ENCODE data around the gene MST1.

Gene MST1

DNA sequence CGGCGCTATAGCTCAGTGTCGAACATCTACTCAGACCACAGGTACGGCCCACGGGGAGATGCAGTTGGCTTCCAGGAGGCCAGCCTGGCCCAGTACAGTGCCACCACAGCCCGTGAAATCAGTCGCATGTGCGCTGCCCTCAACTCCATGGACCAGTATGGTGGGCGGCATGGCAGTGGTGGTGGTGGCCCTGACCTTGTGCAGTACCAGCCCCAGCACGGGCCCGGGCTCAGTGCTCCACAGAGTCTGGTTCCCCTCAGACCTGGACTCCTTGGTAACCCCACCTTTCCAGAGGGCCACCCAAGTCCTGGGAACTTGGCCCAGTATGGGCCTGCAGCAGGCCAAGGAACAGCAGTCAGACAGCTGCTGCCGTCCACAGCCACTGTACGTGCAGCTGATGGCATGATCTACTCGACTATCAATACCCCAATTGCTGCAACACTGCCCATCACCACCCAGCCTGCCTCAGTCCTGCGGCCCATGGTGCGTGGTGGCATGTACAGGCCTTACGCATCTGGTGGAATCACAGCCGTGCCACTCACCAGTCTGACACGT is 33.5 kb downstream of the MST1 start:
- DNase-seq (ENCODE audit: low read depth), result no peak

DNA sequence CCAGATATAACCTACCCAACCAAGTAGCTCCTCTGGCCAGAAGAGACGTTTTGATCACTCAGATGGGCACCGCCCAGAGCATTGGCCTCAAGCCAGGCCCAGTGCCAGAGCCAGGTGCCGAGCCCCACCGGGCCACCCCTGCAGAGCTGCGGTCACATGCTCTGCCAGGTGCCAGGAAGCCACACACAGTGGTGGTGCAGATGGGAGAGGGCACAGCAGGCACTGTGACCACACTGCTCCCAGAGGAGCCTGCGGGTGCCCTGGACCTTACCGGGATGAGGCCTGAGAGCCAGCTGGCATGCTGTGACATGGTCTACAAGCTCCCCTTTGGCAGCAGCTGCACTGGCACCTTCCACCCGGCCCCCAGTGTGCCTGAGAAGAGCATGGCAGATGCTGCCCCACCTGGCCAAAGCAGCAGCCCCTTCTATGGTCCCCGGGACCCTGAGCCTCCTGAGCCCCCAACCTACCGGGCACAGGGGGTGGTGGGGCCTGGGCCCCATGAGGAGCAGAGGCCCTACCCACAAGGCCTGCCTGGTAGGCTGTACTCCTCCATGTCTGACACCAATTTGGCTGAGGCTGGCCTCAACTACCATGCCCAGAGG is 34.2 kb downstream of the MST1 start:
- no peak for DNase-seq (ENCODE audit: low read depth)

DNA sequence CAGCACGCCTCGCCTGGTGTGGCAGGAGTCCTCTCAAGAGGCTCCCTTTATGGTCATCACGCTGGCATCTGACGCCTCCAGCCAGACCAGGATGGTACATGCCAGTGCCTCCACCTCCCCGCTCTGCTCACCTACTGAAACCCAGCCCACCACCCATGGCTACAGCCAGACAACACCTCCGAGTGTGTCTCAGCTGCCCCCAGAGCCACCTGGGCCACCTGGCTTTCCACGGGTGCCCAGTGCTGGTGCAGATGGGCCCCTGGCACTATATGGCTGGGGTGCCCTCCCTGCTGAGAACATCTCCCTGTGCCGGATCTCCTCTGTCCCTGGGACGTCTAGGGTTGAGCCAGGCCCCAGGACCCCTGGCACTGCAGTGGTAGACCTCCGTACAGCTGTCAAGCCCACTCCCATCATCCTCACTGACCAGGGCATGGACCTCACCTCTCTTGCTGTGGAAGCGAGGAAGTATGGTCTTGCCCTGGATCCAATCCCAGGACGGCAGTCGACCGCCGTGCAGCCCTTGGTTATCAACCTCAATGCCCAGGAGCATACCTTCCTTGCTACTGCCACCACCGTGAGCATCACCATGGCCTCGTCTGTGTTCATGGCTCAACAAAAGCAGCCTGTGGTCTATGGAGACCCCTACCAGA is 35.0 kb downstream of the MST1 start:
- no peak for DNase-seq (ENCODE audit: low read depth)

DNA sequence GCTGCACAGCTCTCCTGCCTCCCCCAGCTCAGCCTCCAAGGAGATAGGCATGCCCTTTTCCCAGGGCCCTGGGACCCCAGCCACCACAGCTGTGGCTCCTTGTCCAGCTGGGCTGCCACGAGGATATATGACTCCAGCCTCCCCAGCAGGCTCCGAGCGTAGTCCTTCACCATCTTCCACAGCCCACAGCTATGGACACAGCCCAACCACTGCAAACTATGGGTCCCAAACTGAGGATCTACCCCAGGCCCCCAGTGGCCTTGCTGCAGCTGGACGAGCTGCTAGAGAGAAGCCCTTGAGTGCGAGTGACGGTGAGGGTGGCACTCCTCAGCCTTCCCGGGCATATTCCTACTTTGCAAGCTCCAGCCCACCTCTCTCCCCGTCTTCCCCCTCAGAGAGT is 35.7 kb downstream of the MST1 start:
- DNase-seq (ENCODE audit: low read depth), result no peak

- no peak for DNase-seq (ENCODE audit: low read depth)
Observed at GRCh38 chr3:49652903-49653415, 36.3 kb downstream of the MST1 start.

- DNase-seq (ENCODE audit: low read depth), result no peak
Observed at GRCh38 chr3:49652218-49652902, 36.9 kb downstream of the MST1 start.

- no peak for DNase-seq (ENCODE audit: low read depth)
Observed at GRCh38 chr3:49650637-49651036, 38.6 kb downstream of the MST1 start.

DNA sequence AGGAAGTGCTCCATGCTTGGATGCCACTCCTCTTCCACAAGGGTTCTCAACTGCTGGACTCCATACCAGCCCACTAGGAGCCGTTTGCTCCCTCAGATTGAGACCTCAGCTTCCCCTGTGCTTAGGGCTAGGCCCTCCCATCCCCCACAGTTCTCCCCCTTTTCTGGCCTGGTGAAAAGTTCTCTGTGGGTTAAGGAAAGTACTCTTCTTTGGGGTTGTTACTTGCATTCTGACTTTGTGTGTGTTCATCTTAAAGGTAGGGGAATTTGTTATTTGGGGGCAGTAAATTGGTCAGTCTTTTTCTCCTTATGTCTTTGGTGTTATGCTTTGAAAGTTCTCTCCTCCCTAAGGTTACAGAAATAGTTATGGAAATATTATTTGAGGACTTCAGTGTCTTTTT is 39.1 kb downstream of the MST1 start:
- no peak for DNase-seq (ENCODE audit: low read depth)

DNA sequence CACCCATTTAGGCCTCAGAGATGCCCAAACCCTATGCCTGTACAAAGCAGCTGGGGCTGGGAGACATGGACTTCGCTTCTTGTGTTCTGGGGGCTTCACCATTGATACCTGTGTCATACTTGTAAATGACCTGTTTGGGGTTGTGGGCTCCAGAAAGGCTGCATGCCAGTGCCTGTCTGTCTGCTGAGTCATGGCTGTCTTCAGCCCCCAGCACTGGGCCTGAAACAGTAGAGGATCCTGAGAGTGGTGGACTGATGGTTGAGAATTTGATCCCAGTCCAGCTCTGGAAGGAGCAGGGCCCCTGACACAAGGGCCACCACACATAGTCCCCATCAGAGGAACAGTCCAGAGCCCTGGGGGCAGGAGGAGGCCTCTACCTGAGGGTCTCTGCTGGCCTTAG is 39.7 kb downstream of the MST1 start:
- DNase-seq (ENCODE audit: low read depth), result no peak

DNA sequence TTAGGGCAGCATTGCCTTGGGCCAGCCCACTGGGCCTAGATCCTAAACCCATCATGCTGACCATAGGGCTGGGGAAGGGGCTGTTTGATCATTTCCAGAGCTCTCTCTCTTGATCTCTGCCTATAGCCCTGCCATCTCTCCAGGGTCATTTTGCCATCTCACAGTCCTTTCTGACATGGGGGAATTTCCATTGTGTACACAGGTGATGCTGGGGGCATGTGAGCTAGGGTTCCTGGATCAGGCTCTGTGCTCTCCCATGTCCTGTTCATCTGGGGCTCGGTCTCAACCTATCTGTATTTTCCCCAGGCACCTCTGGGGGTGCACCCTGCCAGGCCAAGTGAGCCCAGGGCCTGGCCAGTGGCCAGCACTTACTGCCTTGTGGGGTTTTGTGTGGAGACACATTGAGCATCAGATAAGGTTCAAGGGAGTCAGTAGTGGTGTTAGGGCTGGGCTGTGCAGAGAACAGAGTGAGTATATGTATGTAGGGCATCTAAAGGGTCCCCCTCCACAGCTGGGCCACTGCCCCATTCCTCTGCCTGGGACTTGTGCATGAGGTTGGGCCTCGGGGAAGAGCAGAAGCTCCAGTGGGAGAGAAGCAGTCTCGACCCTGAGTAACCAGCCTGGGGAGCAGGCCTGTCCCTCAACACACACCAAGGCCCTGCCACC is 40.8 kb downstream of the MST1 start:
- no peak for DNase-seq (ENCODE audit: low read depth)

DNA sequence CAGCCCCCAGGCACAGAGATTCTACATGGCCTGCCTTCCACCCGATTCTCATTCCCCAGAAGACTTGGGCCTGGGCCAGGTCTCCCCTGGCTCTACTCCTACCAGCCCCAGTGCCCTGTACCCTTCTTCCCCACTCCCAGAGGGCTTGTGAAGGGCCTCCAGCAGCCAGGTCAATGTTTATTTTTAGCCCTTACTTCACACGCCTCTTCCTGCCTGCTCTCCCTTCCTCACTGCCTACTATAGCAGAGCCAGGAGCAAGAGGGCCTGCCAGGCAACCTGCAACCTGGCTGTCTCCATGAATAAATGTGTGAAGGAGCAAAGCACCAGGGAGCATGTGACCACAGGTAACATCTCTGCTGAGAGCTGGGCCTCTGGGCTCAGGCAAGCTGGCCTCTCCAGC is 41.5 kb downstream of the MST1 start:
- no peak for DNase-seq (ENCODE audit: low read depth)

GRCh38 chr3:49646236-49646635 is 43.0 kb downstream of the MST1 start:
- DNase-seq (ENCODE audit: low read depth), result no peak

- no peak for DNase-seq (ENCODE audit: low read depth)
Observed at GRCh38 chr3:49644684-49645083, 44.6 kb downstream of the MST1 start.

DNA sequence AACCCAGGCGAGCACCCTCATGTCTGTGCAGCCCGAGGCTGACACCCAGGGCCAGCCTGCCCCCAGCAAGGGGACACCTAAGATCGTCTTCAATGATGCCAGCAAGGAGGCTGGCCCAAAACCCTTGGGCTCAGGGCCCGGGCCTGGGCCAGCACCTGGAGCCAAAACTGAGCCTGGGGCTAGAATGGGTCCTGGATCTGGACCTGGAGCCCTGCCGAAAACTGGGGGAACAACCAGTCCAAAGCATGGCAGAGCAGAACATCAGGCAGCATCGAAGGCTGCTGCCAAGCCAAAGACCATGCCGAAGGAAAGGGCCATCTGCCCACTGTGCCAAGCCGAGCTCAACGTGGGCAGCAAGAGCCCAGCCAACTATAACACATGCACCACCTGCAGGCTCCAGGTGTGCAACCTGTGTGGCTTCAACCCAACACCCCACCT is 46.5 kb downstream of the MST1 start:
- no peak for DNase-seq (ENCODE audit: low read depth)

DNA sequence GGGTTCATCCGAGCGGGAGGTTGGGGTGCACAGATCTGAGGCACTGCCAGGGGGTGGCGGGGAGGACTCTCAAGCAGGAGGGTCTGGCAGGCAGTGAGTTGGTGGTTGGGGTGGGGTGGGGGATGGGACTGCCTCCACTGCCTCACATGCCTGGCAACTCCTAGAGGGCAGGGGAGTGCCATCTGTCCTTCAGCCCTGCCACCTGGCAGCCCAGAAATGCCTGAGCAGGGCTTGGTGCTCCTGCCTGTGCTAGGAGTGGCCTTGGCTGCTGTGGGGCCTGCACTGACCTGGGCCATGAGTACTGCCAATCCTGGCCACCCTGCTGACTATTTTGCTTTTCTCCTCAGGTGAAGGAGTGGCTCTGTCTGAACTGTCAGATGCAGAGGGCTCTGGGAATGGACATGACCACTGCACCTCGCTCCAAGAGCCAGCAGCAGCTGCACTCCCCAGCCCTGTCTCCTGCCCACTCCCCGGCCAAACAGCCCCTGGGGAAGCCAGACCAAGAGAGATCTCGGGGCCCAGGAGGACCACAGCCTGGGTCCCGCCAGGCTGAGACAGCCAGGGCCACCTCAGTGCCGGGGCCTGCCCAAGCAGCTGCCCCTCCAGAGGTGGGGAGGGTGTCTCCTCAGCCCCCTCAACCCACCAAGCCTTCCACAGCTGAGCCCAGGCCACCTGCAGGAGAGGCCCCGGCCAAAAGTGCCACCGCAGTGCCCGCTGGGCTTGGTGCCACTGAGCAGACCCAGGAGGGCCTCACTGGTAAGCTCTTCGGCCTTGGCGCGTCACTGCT is 47.2 kb downstream of the MST1 start:
- no peak for DNase-seq (ENCODE audit: low read depth)

DNA sequence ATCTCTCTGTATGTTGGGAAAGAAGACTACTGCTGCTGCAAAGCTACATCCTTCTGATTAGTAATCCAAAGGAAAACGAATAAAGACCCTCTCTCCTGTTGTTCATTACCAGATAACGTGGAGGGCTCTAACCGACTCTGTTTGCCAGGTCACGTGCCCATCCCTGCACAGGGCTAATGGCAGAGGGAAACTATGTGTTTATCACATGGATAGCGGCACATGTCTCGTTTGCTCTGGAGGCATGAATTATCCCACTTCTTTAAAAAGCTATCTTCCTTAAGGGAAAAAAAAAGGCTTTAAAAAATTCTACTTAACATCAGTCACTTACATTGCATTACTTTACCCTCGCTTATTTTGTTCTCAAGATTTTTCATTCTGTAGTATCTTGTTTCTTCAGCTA is 48.0 kb downstream of the MST1 start:
- no peak for DNase-seq (ENCODE audit: low read depth)

DNA sequence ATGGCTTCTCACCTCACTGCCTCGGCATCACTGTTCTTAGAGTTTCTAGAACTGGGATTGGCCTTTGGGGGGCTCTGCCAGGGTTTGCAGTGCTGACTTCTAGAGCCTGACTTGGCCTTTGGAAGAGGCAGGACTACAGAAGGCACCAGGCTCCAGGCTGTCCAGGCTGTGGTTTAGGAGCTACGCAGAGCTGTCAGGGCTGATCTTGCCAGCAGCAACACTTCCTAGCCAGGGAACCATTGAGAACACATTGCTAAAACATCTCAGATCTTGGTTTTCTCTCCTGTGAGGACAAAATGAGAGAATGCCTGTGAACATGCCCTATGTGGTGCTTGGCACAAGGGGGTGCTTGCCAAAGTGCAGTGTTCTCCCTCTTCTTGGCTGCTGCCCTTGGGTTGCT is 49.7 kb downstream of the MST1 start:
- DNase-seq (ENCODE audit: low read depth), result peak; percentile 20

- peak; percentile 73 for DNase-seq (ENCODE audit: low read depth)
Observed at GRCh38 chr3:49638445-49638844, 50.8 kb downstream of the MST1 start.

DNA sequence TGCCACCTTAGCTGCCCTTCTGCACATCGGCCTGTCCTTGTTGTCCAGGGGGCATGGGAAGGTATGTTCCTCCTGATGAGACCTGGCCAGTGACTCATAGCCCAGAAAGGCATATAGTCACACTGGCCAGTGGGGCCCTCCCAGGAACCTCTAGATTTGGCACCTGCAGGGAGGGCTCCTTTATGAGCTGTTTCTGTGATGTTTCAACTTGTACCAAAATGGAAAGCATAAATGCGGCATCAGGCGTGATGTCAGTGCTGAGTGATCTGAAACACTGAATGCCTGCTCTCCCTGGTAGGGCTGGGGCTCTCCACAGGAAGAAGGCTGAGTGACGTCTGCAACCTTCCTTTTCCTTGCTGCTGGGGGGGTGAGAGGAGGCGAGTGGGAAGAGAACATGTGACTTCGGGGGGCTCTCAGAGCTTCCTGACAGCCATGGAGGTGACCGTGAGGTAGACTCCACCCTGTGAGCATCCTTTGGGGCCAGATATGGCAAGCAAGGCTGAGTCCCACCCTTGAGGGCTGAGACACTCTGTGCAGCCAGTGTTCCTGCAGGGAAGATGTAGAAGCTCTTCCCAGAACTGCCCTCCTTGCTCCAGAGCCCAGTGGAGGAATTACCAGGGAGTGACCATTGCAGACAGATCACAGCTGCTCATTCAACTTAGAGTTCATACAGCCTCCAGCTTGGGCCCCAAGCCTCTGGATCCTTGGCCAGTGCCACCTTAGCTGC is 52.2 kb downstream of the MST1 start:
- no peak for DNase-seq (ENCODE audit: low read depth)

DNA sequence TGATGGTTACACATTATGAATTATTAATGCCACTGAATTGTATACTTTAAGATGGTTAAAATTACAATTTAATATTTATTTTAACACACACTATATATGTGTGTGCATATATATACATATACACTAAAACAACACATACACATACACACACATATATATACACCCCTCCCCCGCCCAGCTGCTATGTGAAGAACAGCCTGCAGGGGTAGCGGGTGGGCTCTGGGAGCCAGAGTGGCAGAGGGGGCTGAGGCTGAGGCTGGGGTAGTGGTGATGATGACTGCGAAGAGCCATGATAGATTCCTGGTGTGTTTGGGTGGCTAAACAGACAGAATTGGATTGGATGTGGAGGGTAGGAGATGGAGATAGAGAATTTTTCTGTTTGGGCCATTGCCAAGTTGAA is 54.5 kb downstream of the MST1 start:
- no peak for DNase-seq (ENCODE audit: low read depth)

Measured in EH (cell line).